BE2C (cell line): ENCODE measurements around the gene SMARCA2.

Experiments
- DNase-seq: peaks from one replicate; pipeline ENCODE4 v3.0.0-alpha.2; 2020
- H3K27me3 ChIP-seq: fragments of 250-450 bp; sonication (Bioruptor Pico); 2 replicates; pipeline ENCODE4 v1.5.1; 2020; ENCODE audit warnings: mild to moderate bottlenecking
- H3K36me3 ChIP-seq: fragments of 250-450 bp; sonication (Bioruptor Pico); 2 replicates; pipeline ENCODE4 v1.5.1; 2020; ENCODE audit warnings: mild to moderate bottlenecking
- H3K4me1 ChIP-seq: fragments of 250-450 bp; sonication (Bioruptor Pico); 2 replicates; pipeline ENCODE4 v1.5.1; 2020
- H3K4me3 ChIP-seq: 2 replicates; pipeline ENCODE4 v1.5.1; 2011; ENCODE audit warnings: low read depth, low read length
- H3K9me3 ChIP-seq: fragments of 250-450 bp; sonication (Bioruptor Pico); 2 replicates; pipeline ENCODE4 v1.5.1; 2020
- TF ChIP-seq, protein P1 (sequence below): IDR thresholded peaks from 2 replicates; pipeline ENCODE4 v1.5.1; 2012; ENCODE audit warnings: mild to moderate bottlenecking, low read depth, low read length

Gene SMARCA2

DNA sequence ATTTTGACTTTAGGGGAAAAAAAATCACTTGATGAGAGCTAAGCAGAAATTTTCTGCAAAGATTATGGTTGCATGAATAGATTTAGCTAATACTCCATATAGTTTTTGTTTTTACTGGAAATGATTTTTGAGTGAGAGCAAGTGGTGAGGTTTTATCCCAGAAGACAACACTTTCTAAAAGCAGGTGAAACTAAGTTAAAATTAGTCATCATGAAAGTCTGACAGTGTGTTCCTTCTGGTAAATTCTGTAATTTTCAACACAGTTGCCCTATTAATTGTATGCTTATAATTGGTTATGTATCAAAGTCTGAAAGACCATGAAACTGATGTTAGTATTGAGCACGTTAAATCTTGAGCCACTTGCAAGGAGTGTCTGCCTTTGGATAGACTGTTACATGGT is 91.5 kb downstream of the SMARCA2 start:
- Histone ChIP-seq H3K9me3 (no peaks in the 10 kb centered on the region), H3K27me3 (peaks cover 4% of the 10 kb centered on the region), H3K4me3 (no peak overlapping the region), H3K4me1 (no peaks in the 10 kb centered on the region), H3K36me3 (no peaks in the 10 kb centered on the region)
- DNase-seq, result no peak
- TF ChIP-seq, protein P1, sequence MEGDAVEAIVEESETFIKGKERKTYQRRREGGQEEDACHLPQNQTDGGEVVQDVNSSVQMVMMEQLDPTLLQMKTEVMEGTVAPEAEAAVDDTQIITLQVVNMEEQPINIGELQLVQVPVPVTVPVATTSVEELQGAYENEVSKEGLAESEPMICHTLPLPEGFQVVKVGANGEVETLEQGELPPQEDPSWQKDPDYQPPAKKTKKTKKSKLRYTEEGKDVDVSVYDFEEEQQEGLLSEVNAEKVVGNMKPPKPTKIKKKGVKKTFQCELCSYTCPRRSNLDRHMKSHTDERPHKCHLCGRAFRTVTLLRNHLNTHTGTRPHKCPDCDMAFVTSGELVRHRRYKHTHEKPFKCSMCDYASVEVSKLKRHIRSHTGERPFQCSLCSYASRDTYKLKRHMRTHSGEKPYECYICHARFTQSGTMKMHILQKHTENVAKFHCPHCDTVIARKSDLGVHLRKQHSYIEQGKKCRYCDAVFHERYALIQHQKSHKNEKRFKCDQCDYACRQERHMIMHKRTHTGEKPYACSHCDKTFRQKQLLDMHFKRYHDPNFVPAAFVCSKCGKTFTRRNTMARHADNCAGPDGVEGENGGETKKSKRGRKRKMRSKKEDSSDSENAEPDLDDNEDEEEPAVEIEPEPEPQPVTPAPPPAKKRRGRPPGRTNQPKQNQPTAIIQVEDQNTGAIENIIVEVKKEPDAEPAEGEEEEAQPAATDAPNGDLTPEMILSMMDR, result no peak

DNA sequence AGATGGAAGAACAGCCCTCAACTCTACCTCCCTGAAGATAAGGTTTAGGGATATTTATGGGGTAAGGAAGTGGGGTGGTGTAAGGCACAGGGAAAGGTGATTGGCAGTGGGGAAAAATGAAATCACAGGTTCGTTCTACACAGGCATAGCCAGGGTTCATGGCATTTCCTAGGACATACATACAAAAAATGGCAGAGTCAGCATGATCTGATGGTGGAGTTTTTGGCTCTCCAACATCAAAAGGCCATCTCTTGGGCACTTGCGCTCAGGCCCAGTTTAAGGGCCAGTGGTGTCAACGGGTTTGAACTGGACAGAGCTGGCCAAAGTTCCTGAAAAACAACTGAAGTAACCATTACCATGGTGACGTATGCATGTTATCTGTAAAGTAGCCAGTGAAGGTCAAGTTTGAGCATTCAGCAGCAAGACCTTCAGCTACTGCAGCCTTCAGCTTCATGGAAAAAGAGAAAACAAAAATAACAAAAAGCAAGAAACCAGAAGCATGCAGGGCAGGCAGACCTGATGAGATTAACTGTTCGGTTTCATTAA is 92.8 kb downstream of the SMARCA2 start:
- no peak for DNase-seq
- Histone ChIP-seq H3K9me3 (no peaks in the 10 kb centered on the region), H3K4me1 (no peaks in the 10 kb centered on the region), H3K27me3 (peaks cover 4% of the 10 kb centered on the region), H3K36me3 (no peaks in the 10 kb centered on the region), H3K4me3 (no peak overlapping the region)
- TF ChIP-seq, protein P1, result no peak

DNA sequence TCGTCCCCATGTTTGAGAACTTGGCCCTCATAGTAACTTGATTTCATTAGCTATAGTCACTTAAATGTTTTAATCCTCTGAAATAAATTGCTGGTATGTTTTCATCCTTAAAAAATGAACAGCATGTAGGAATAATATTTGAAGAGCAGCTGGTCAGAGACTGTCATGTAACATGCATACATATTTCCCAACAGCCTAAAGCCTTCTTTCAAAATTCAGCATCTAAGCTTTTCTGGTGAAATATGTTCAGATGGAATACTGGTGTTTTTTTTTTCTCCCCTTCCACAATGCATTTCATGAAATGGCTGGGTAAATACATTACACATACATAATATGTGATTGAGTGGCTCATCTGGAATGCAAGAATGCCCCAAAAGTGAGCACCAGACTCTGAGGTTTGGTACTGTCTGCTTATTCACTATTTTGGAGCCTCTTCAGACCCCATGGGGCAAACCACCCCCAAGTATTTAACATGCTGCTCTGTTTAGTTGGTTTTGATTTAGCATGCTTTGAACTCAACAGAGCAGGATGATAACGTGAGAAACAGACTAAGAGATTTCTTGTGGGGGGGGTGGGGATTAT is 94.0 kb downstream of the SMARCA2 start:
- Histone ChIP-seq H3K4me1 (no peaks in the 10 kb centered on the region), H3K4me3 (no peak overlapping the region), H3K9me3 (no peaks in the 10 kb centered on the region), H3K27me3 (peaks cover 4% of the 10 kb centered on the region), H3K36me3 (no peaks in the 10 kb centered on the region)
- TF ChIP-seq, protein P1, result no peak
- no peak for DNase-seq

DNA sequence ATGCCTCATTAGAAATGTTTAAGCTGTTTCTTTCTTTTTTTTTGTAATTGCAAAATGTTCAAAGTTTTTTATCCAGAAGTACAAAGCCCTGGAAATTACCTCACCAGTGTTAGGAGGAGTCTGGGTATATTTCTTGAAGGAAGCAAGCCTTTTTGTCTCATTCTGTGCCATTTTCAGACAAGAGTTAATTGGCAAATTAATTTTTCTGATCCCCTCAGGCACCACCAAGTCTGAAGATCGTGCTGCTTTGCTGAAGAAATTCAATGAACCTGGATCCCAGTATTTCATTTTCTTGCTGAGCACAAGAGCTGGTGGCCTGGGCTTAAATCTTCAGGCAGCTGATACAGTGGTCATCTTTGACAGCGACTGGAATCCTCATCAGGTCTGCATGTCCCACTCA is 94.9 kb downstream of the SMARCA2 start:
- DNase-seq, result no peak
- H3K9me3 ChIP-seq, result no peaks in the 10 kb centered on the region
- no peaks in the 10 kb centered on the region for H3K36me3 ChIP-seq
- peaks cover 4% of the 10 kb centered on the region for H3K27me3 ChIP-seq
- no peak overlapping the region for H3K4me3 ChIP-seq
- H3K4me1 ChIP-seq, result no peaks in the 10 kb centered on the region
- TF ChIP-seq, protein P1, result no peak

DNA sequence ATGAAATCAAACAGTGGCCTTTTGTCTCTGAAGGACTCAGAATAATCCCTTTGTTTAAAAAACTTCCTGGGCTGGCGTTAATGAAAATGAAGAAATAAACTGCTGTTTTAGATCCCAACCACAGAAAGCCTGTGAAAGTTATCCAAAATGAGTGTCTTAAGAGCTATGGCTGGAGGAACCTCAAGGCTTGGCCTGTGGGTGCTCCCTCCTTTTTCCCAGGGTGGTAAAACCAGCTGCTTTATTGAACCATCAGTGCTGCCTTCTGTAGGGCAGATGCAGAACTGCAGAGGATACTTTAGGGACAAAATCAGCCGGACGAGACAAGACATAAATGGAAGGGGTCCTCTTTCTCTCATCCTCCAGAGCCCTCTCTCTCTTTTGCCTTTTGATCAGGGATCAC is 100.9 kb downstream of the SMARCA2 start:
- Histone ChIP-seq H3K36me3 (no peaks in the 10 kb centered on the region), H3K9me3 (no peaks in the 10 kb centered on the region), H3K4me1 (no peaks in the 10 kb centered on the region), H3K4me3 (no peak overlapping the region), H3K27me3 (no peaks in the 10 kb centered on the region)
- TF ChIP-seq, protein P1, result peak; percentile 65
- DNase-seq, result peak; percentile 14

DNA sequence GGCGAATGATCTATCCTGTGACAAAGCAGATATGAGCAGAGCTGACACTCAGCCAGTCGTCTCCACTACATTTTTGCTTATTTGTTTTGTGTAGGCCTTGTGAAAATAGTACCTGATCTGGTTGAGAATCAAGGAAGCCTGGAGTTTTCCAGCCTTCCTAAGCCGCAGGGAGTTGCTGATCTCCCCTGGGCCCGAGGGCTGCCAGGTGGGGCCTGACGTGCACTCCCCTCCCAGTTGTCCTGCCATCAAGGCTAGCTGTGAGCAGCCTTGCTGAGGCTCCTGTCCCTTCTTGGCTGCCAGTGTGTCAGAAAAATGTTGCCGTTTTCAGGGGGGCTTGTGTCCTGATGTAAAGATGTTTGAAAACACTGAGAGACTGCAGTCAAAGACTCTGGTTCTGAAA is 102.4 kb downstream of the SMARCA2 start:
- no peak overlapping the region for H3K4me3 ChIP-seq
- H3K27me3 ChIP-seq, result no peaks in the 10 kb centered on the region
- TF ChIP-seq, protein P1, result no peak
- no peaks in the 10 kb centered on the region for H3K36me3 ChIP-seq
- no peak for DNase-seq
- H3K9me3 ChIP-seq, result no peaks in the 10 kb centered on the region
- H3K4me1 ChIP-seq, result no peaks in the 10 kb centered on the region
